Stimulated activated CD4-positive, alpha-beta T cell treated with anti-CD3 and anti-CD28 coated beads, Interleukin-1b, Interleukin-23, amount 100 ng/mL, for 1 hour (primary cell): ENCODE data around the gene SNX1.

ENCODE experiments used
- DNase-seq, 2 donors: peaks; one replicate each; pipeline ENCODE4 v3.0.0-alpha.2; 2020; ENCODE audit warnings: low read depth in 2 of 2

Gene SNX1

GRCh38 chr15:64163659-64164362 lies 68.0 kb downstream of the SNX1 start:
- DNase-seq, result no peak

DNA sequence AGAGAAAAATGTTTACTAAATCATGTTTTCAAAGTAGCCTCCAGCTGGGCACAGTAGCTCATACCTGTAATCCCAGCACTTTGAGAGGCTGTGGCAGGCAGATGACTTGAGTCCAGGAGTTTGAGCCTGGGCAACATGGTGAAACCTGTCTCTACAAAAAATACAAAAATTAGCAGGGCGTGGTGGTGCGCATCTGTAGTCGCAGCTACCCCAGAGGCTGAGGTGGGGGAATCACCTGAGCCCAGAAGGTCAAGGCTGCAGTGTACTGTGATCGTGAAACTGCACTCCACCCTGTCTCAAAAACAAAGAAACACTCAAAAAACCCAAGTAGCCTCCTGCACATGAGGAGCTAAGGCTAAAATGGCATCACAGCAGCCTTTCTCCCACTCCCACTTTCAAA lies 68.7 kb downstream of the SNX1 start:
- DNase-seq, result no peak

- DNase-seq, result no peak
These were observed 70.5 kb downstream of the SNX1 start for GRCh38 chr15:64166102-64166890.

DNA sequence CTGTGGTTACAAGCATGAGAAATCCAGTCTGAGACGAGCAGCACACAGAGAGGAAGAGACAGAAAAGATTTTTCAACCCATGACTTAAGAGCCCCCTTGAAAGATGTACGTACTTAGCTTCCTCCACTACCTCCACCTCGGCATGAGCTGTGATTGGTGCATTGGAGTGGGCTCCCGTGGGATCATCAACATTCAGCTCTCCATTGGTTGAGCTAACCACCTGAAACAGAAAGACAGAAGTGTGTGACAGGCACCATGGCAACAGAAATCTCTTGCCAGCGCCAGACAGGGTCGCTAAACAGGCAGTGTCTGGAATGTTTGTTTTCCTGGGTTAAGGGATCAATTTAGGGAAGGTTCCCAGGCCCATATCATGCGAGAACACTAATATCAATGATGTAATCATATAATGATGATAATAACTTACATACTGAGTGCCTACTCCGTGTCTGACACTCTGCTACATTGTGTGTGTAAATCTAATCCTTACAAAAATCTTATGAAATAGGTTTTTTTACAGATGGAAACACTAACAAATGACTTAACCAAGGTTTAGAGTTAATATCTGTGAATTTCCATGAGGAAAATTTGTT lies 84.5 kb downstream of the SNX1 start:
- DNase-seq, result no peak

GRCh38 chr15:64182859-64183370 lies 87.1 kb downstream of the SNX1 start:
- no peak for DNase-seq

- DNase-seq, result no peak
These were observed 89.5 kb downstream of the SNX1 start for GRCh38 chr15:64185146-64185911.

- no peak for DNase-seq
These were observed 91.8 kb downstream of the SNX1 start for GRCh38 chr15:64187396-64188191.
